Upper lobe of right lung (tissue), 1 donor: ENCODE results near the gene EEF1B2. TPM values are rescaled to one million over a fixed set of nuclear protein-coding genes. Genes with fewer than 3 reads are reported as not detected.
"Not testable (repeated sequence)": the region's sequence is repeated elsewhere in the genome, so short reads cannot be mapped to it uniquely, and the experiment has no call there.

Experiments used
- ATAC-seq: fragments of 200-7000 bp; cut with Tn5 transposase; one replicate; pipeline ENCODE4 v1.9.1; 2020; ENCODE audit warnings: mild to moderate bottlenecking, moderate library complexity
- DNase-seq: peaks from one replicate; pipeline ENCODE4 v3.0.0-alpha.2; 2020
- H3K27ac ChIP-seq: fragments of 200-600 bp; one replicate; pipeline ENCODE4 v1.8.0; 2022
- H3K27me3 ChIP-seq: fragments of 200-600 bp; one replicate; pipeline ENCODE4 v1.8.0; 2022; ENCODE audit warnings: mild to moderate bottlenecking
- H3K36me3 ChIP-seq: fragments of 200-600 bp; one replicate; pipeline ENCODE4 v1.8.0; 2022
- H3K4me1 ChIP-seq: fragments of 200-600 bp; one replicate; pipeline ENCODE4 v1.8.0; 2022
- H3K4me3 ChIP-seq: fragments of 200-600 bp; one replicate; pipeline ENCODE4 v1.8.0; 2022; ENCODE audit warnings: mild to moderate bottlenecking
- H3K9me3 ChIP-seq: fragments of 200-600 bp; one replicate; pipeline ENCODE4 v1.8.0; 2022
- intact Hi-C: fragments of 100-400 bp; cut with DNase I; formaldehyde crosslinking; loops from one replicate; pipeline ENCODE4 v1.11.0; 2022
- total RNA-seq: library from RNA; stranded (reverse); fragmentation: NEBNext Ultra II Directional; extraction: Animal tissue kit (Norgen Biotek cat#: 25700); gene quantifications from one replicate; pipeline ENCODE4 v1.2.1, GENCODE V29; 2021
- TF ChIP-seq, protein P1 (sequence below): fragments of 200-600 bp; IDR thresholded peaks from one replicate; pipeline ENCODE4 v1.8.0; 2022; ENCODE audit warnings: antibody characterized with exemption
- donor health status: DM: no; HTN: yes; CAD: no; lungs with severe emphysema.

EEF1B2 gene
- total RNA-seq, 1 donor from 2014 or later: 389 TPM

DNA sequence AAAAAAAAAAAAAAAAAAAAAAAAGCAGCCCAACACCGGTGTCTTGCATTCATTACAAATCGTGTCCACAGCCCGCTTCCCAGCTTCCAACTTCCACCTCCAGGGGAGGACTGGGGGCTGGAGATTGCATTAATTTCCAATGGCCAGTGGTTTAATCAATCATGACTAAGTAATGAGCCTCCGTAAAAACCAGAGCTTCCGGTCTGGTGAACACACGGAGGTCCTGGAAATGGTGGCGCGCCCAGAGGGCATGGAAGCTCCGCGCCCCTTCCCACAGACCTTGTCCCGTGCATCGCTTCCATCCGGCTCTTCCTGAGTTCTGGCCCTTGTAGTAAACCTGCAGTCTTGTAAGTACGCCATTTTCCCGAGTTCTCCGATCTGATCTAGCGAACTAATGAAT, 43.6 kb downstream of the EEF1B2 start:
- DNase-seq (no peak), ATAC-seq (no peak)
- no peaks in the 10 kb centered on the region for H3K9me3 ChIP-seq
- H3K27ac ChIP-seq: no peak overlapping the region
- intact Hi-C loops: no loop called here
- H3K4me3 ChIP-seq: no peak overlapping the region
- H3K36me3 ChIP-seq: no peaks in the 10 kb centered on the region
- TF ChIP-seq, protein P1, sequence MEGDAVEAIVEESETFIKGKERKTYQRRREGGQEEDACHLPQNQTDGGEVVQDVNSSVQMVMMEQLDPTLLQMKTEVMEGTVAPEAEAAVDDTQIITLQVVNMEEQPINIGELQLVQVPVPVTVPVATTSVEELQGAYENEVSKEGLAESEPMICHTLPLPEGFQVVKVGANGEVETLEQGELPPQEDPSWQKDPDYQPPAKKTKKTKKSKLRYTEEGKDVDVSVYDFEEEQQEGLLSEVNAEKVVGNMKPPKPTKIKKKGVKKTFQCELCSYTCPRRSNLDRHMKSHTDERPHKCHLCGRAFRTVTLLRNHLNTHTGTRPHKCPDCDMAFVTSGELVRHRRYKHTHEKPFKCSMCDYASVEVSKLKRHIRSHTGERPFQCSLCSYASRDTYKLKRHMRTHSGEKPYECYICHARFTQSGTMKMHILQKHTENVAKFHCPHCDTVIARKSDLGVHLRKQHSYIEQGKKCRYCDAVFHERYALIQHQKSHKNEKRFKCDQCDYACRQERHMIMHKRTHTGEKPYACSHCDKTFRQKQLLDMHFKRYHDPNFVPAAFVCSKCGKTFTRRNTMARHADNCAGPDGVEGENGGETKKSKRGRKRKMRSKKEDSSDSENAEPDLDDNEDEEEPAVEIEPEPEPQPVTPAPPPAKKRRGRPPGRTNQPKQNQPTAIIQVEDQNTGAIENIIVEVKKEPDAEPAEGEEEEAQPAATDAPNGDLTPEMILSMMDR: no peak
- H3K4me1 ChIP-seq: no peaks in the 10 kb centered on the region
- no peaks in the 10 kb centered on the region for H3K27me3 ChIP-seq

DNA sequence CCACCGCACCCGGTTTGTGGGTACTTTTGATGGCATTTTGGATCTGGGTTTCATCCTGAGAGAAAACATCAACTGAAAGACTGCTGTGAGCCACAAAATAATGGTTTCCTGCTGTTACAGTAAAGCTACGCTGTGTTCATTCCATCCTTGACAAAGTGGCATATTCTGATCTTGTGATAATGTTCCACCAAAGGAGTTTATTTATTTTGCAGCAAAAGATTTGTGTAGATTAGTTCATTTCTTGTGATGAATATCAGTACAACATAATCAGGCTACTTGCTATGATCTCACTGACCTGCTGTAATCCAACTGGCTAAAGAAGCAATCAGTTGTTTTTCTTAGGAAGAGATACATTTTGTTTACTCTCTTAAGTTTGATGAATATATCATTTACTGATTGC, 45.0 kb downstream of the EEF1B2 start:
- ATAC-seq (no peak), DNase-seq (no peak)
- intact Hi-C loops: no loop called here
- H3K4me3 ChIP-seq: no peak overlapping the region
- no peak overlapping the region for H3K27ac ChIP-seq
- no peaks in the 10 kb centered on the region for H3K4me1 ChIP-seq
- H3K27me3 ChIP-seq: no peaks in the 10 kb centered on the region
- H3K9me3 ChIP-seq: no peaks in the 10 kb centered on the region
- no peaks in the 10 kb centered on the region for H3K36me3 ChIP-seq
- TF ChIP-seq, protein P1: no peak

DNA sequence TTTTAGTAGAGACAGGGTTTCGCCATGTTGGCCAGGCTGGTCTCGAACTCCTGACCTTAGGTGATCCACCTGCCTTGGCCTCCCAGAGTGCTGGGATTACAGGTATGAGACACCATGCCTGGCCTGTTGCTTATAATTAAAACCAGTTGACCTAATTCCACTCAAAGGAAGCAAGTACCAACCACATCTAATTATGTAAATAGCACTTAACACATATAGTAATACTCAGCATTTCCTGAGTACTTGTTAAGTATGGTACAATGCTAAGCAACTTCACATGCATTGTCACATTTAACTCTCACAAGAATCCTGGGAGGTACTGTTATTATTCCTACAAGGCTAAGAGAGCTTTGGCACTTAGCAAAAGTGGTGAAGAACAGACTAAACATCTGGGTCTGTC, 47.6 kb downstream of the EEF1B2 start:
- H3K4me3 ChIP-seq, H3K27me3 ChIP-seq, H3K4me1 ChIP-seq, ATAC-seq, H3K9me3 ChIP-seq, intact Hi-C loops, H3K36me3 ChIP-seq, DNase-seq, H3K27ac ChIP-seq: not testable (repeated sequence)

DNA sequence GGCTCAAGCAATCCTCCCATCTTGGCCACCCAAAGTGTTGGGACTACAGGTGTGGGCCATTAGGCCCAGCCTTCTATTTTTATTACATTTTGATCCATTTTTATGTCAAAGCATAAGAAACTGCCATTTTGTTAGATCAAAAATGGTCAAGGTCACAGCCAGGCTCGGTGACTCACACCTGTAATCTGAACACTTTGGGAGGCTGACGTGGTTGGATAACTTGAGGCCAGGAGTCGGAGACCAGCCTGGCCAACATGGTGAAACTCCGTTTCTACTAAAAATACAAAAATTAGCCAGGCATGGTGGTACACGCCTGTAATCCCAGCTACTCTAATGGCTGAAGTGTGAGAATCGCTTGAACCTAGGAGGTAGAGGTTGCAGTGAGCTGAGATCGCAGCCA, 49.2 kb downstream of the EEF1B2 start:
- Histone ChIP-seq H3K9me3 (no peaks in the 10 kb centered on the region), H3K27ac (no peak overlapping the region), H3K4me3 (no peak overlapping the region), H3K36me3 (no peaks in the 10 kb centered on the region), H3K4me1 (no peaks in the 10 kb centered on the region), H3K27me3 (no peaks in the 10 kb centered on the region)
- intact Hi-C loops: no loop called here
- no peak for DNase-seq
- no peak for ATAC-seq
- TF ChIP-seq, protein P1: no peak

DNA sequence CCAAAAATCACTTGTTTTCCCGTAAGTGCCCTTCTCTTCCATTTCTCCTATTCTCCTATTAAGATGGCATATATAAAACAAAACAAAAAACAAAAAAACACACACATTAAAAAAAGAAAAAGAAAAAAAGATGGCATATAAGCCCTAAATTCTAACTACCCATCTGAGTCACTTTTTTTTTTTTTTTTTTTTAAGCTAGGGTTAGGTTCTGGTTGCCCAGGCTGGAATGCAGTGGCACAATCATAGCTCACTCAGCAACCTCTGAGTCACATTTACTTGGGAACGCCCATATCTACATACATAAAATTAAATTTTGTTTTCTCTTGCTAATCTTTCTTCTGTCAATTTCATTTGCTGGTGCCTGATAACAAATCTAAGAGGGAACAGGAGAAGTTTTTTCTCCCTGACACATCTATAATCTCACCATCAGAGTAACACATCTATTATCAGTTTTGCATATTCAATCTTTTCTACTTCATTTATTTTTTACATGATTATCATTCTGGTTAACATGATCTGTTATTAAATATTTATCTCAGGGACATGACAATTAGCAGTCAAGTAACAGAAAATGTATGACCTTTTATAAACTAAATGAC, 52.1 kb downstream of the EEF1B2 start:
- DNase-seq: no peak
- TF ChIP-seq, protein P1: no peak
- no peaks in the 10 kb centered on the region for H3K4me1 ChIP-seq
- no peak for ATAC-seq
- intact Hi-C loops: no loop called here
- H3K36me3 ChIP-seq: no peaks in the 10 kb centered on the region
- H3K27ac ChIP-seq: no peak overlapping the region
- no peak overlapping the region for H3K4me3 ChIP-seq
- H3K27me3 ChIP-seq: peaks cover 8% of the 10 kb centered on the region
- H3K9me3 ChIP-seq: no peaks in the 10 kb centered on the region

Other genes starting within 250 kb of the EEF1B2 start
- 29.4 TPM for gene INO80D, start 73.7 kb upstream of the EEF1B2 start, total RNA-seq
- 65.7 TPM for gene NDUFS1, start 451 bp upstream of the EEF1B2 start, total RNA-seq
- gene ZDBF2, start 114.8 kb downstream of the EEF1B2 start, total RNA-seq: 11.3 TPM